ENCODE results near the gene TLE6. TPM values are rescaled to one million over a fixed set of nuclear protein-coding genes. Genes with fewer than 3 reads are reported as not detected.

Gene TLE6
- total and polyA plus RNA-seq, 4 donors = 0.47 to 2.8 (median 1.2) TPM

DNA sequence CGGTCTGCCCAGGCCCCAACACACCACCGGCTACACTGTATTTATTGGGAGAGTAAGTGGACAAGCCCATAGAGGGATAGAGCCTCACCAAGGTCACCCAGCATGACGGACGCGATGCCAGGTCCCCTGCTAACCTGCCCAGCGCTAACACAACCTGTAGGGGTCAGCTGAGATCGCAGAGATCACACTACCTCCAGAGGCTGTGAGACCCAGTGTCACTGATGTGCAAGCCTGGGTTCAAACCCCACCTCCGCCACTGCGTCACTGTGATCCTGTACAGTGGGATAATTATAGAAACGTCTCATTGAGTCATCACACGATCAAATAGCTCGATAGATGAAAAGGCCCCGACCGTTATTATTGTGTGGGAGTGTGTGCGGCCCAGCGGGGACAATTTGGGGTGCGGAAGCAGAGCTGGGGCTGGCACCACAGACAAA, 62.3 kb downstream of the TLE6 start:
- no peaks in the 10 kb centered on the region for H3K27me3 ChIP-seq (ENCODE audit: control insufficient read depth in 4 of 4, insufficient read depth in 4 of 4, low read length in 3 of 4)

DNA sequence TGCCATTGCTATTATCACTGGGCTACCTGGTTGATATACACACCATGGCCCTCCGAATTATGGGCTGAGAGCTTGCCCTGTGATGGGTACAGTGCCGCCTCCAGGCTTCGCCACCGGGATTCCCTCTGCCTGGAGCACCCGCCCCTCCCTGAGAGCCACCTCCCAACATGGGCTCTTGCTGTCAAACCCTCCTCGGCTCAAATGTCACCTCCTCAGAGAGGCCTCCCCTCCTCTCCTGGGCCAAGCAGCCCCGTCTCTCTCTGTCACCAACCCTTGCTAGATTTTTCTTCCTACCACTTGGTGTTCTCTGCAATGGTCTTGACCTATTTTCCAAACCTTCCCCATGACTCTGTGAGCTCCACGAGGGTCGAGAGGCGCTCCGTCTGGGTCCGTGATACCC, 64.0 kb downstream of the TLE6 start:
- TF ChIP-seq FOXA2 (IDR thresholded peaks at IDR 0.05) = no peak
- TF ChIP-seq, protein P1, sequence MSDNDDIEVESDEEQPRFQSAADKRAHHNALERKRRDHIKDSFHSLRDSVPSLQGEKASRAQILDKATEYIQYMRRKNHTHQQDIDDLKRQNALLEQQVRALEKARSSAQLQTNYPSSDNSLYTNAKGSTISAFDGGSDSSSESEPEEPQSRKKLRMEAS (IDR thresholded peaks at IDR 0.05) = no peak
- TF ChIP-seq FOXA1 (IDR thresholded peaks at IDR 0.05) = no peak
- no peak for TF ChIP-seq HNF4A (conservative IDR thresholded peaks at IDR 0.05)
- TF ChIP-seq, protein P2, sequence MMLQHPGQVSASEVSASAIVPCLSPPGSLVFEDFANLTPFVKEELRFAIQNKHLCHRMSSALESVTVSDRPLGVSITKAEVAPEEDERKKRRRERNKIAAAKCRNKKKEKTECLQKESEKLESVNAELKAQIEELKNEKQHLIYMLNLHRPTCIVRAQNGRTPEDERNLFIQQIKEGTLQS (IDR thresholded peaks at IDR 0.05) = no peak
- no peak for TF ChIP-seq NR2F2 (IDR thresholded peaks at IDR 0.05)
- TF ChIP-seq, protein P3, sequence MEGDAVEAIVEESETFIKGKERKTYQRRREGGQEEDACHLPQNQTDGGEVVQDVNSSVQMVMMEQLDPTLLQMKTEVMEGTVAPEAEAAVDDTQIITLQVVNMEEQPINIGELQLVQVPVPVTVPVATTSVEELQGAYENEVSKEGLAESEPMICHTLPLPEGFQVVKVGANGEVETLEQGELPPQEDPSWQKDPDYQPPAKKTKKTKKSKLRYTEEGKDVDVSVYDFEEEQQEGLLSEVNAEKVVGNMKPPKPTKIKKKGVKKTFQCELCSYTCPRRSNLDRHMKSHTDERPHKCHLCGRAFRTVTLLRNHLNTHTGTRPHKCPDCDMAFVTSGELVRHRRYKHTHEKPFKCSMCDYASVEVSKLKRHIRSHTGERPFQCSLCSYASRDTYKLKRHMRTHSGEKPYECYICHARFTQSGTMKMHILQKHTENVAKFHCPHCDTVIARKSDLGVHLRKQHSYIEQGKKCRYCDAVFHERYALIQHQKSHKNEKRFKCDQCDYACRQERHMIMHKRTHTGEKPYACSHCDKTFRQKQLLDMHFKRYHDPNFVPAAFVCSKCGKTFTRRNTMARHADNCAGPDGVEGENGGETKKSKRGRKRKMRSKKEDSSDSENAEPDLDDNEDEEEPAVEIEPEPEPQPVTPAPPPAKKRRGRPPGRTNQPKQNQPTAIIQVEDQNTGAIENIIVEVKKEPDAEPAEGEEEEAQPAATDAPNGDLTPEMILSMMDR (IDR thresholded peaks at IDR 0.05; ENCODE audit: low read depth, low read length, missing input control) = no peak
- TF ChIP-seq GABPA (IDR thresholded peaks at IDR 0.05 in 1 of 2, conservative IDR thresholded peaks at IDR 0.05 in 1 of 2) = no peak
- no peak for TF ChIP-seq RXRA (IDR thresholded peaks at IDR 0.05)
- TF ChIP-seq SP1 (IDR thresholded peaks at IDR 0.05) = no peak
- TF ChIP-seq EGR1 (IDR thresholded peaks at IDR 0.05; ENCODE audit: low read depth in 2 of 2) = no peak
- TF ChIP-seq, protein P4, sequence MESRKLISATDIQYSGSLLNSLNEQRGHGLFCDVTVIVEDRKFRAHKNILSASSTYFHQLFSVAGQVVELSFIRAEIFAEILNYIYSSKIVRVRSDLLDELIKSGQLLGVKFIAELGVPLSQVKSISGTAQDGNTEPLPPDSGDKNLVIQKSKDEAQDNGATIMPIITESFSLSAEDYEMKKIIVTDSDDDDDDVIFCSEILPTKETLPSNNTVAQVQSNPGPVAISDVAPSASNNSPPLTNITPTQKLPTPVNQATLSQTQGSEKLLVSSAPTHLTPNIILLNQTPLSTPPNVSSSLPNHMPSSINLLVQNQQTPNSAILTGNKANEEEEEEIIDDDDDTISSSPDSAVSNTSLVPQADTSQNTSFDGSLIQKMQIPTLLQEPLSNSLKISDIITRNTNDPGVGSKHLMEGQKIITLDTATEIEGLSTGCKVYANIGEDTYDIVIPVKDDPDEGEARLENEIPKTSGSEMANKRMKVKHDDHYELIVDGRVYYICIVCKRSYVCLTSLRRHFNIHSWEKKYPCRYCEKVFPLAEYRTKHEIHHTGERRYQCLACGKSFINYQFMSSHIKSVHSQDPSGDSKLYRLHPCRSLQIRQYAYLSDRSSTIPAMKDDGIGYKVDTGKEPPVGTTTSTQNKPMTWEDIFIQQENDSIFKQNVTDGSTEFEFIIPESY (IDR thresholded peaks at IDR 0.05) = no peak
- TF ChIP-seq, protein P5, sequence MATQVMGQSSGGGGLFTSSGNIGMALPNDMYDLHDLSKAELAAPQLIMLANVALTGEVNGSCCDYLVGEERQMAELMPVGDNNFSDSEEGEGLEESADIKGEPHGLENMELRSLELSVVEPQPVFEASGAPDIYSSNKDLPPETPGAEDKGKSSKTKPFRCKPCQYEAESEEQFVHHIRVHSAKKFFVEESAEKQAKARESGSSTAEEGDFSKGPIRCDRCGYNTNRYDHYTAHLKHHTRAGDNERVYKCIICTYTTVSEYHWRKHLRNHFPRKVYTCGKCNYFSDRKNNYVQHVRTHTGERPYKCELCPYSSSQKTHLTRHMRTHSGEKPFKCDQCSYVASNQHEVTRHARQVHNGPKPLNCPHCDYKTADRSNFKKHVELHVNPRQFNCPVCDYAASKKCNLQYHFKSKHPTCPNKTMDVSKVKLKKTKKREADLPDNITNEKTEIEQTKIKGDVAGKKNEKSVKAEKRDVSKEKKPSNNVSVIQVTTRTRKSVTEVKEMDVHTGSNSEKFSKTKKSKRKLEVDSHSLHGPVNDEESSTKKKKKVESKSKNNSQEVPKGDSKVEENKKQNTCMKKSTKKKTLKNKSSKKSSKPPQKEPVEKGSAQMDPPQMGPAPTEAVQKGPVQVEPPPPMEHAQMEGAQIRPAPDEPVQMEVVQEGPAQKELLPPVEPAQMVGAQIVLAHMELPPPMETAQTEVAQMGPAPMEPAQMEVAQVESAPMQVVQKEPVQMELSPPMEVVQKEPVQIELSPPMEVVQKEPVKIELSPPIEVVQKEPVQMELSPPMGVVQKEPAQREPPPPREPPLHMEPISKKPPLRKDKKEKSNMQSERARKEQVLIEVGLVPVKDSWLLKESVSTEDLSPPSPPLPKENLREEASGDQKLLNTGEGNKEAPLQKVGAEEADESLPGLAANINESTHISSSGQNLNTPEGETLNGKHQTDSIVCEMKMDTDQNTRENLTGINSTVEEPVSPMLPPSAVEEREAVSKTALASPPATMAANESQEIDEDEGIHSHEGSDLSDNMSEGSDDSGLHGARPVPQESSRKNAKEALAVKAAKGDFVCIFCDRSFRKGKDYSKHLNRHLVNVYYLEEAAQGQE (IDR thresholded peaks at IDR 0.05) = no peak
- TF ChIP-seq RAD21 (IDR thresholded peaks at IDR 0.05) = no peak
- no peak for TF ChIP-seq YY1 (IDR thresholded peaks at IDR 0.05)
- WGBS = 83% methylated on average over 12 of the region's 12 CpGs
- no peak overlapping the region for H3K27ac ChIP-seq (ENCODE audit: low read depth in 1 of 2, low read length in 2 of 2)

More for the DNA sequence above, 62.3 kb downstream of the TLE6 start:
- Histone ChIP-seq H3K9me3 (ENCODE audit: control insufficient read depth in 4 of 4, low read length in 3 of 4) (no peaks in the 10 kb centered on the region), H3K4me3 (ENCODE audit: low read depth in 1 of 3, low read length in 3 of 3) (no peak overlapping the region), H3K27ac (ENCODE audit: low read depth in 1 of 2, low read length in 2 of 2) (no peak overlapping the region), H3K36me3 (ENCODE audit: control insufficient read depth in 4 of 4, insufficient read depth in 3 of 4, low read depth in 1 of 4, low read length in 3 of 4) (no peaks in the 10 kb centered on the region), H3K4me1 (ENCODE audit: control insufficient read depth in 4 of 4, insufficient read depth in 4 of 4, low read length in 3 of 4) (peaks cover 5 to 14% (median 11%) of the 10 kb centered on the region in 4 donors), H3K9ac (ENCODE audit: low read depth in 1 of 2, low read length in 2 of 2) (no peak overlapping the region)
- no peak for DNase-seq (ENCODE audit: low spot score)
- peak; percentile 36 to 37 for TF ChIP-seq RAD21 (IDR thresholded peaks at IDR 0.05)
- TF ChIP-seq GABPA (IDR thresholded peaks at IDR 0.05 in 1 of 2, conservative IDR thresholded peaks at IDR 0.05 in 1 of 2) = no peak
- 71% methylated on average over 17 of the region's 17 CpGs for WGBS

More for the DNA sequence above, 64.0 kb downstream of the TLE6 start:
- H3K36me3 ChIP-seq (ENCODE audit: control insufficient read depth in 4 of 4, insufficient read depth in 3 of 4, low read depth in 1 of 4, low read length in 3 of 4) = no peaks in the 10 kb centered on the region
- no peak overlapping the region for H3K9ac ChIP-seq (ENCODE audit: low read depth in 1 of 2, low read length in 2 of 2)
- DNase-seq (ENCODE audit: low spot score) = no peak
- no peak overlapping the region for H3K4me3 ChIP-seq (ENCODE audit: low read depth in 1 of 3, low read length in 3 of 3)
- H3K9me3 ChIP-seq (ENCODE audit: control insufficient read depth in 4 of 4, low read length in 3 of 4) = no peaks in the 10 kb centered on the region
- no peaks in the 10 kb centered on the region for H3K27me3 ChIP-seq (ENCODE audit: control insufficient read depth in 4 of 4, insufficient read depth in 4 of 4, low read length in 3 of 4)
- H3K4me1 ChIP-seq (ENCODE audit: control insufficient read depth in 4 of 4, insufficient read depth in 4 of 4, low read length in 3 of 4) = peaks cover 3 to 6% (median 3%) of the 10 kb centered on the region in 4 donors

All from liver (tissue), 9 donors.